ENCODE results near the gene ASPSCR1. TPM values are rescaled to one million over a fixed set of nuclear protein-coding genes. Genes with fewer than 3 reads are reported as not detected.
A peak's percentile ranks its signal among the peaks of the same experiment; 100 is the strongest.

The ASPSCR1 gene
- total RNA-seq, 1 experiment from 2014 or later = 60.4 TPM

GRCh38 chr17:82003411-82004381 is 26.3 kb downstream of the ASPSCR1 start:
- H3K4me1 Mint-ChIP-seq = no peaks in the 10 kb centered on the region
- CTCF ChIA-PET = interaction anchor here (1.0 to 2.6 kb wide), 5 partner anchors 8 to 34 kb away, joined by 3 to 12 read pairs (median 4); partner anchors contain the start of gene DCXR
- H3K27me3 Mint-ChIP-seq (ENCODE audit: low read depth) = no peaks in the 10 kb centered on the region
- POLR2A ChIA-PET = no interaction called here
- no peaks in the 10 kb centered on the region for H3K9me3 Mint-ChIP-seq
- no peaks in the 10 kb centered on the region for H3K36me3 Mint-ChIP-seq
- ATAC-seq (peak; percentile 21; the same call in 1 of the 2 replicates), DNase-seq (ENCODE audit: low spot score) (no peak)
- peak; percentile 79 for TF ChIP-seq GABPB1 (CRISPR knock-in tag; IDR thresholded peaks at IDR 0.05)
- TF ChIP-seq HMGA2 (CRISPR knock-in tag; IDR thresholded peaks at IDR 0.05) = no peak
- no peak overlapping the region for H3K4me3 Mint-ChIP-seq
- no peak overlapping the region for H3K27ac Mint-ChIP-seq

GRCh38 chr17:82004517-82005455 is 27.4 kb downstream of the ASPSCR1 start:
- Mint-ChIP-seq H3K36me3 (no peaks in the 10 kb centered on the region), H3K27me3 (ENCODE audit: low read depth) (no peaks in the 10 kb centered on the region), H3K9me3 (no peaks in the 10 kb centered on the region), H3K4me1 (no peaks in the 10 kb centered on the region), H3K27ac (no peak overlapping the region), H3K4me3 (no peak overlapping the region)
- ChIA-PET CTCF (interaction anchor here (1.0 to 2.6 kb wide), 4 partner anchors 9 to 33 kb away, joined by 3 to 12 read pairs (median 4); partner anchors contain the start of gene DCXR), POLR2A (no interaction called here)
- DNase-seq (ENCODE audit: low spot score) (no peak), ATAC-seq (no peak)
- no peak for TF ChIP-seq MYBL2 (CRISPR knock-in tag; IDR thresholded peaks at IDR 0.05)
- no peak for TF ChIP-seq SOX15 (CRISPR knock-in tag; IDR thresholded peaks at IDR 0.05)
- no peak for TF ChIP-seq E2F4 (CRISPR knock-in tag; IDR thresholded peaks at IDR 0.05; ENCODE audit: borderline replicate concordance, low read depth)
- no peak for TF ChIP-seq FOXJ3 (CRISPR knock-in tag; IDR thresholded peaks at IDR 0.05; ENCODE audit: borderline replicate concordance)
- TF ChIP-seq, protein P1, sequence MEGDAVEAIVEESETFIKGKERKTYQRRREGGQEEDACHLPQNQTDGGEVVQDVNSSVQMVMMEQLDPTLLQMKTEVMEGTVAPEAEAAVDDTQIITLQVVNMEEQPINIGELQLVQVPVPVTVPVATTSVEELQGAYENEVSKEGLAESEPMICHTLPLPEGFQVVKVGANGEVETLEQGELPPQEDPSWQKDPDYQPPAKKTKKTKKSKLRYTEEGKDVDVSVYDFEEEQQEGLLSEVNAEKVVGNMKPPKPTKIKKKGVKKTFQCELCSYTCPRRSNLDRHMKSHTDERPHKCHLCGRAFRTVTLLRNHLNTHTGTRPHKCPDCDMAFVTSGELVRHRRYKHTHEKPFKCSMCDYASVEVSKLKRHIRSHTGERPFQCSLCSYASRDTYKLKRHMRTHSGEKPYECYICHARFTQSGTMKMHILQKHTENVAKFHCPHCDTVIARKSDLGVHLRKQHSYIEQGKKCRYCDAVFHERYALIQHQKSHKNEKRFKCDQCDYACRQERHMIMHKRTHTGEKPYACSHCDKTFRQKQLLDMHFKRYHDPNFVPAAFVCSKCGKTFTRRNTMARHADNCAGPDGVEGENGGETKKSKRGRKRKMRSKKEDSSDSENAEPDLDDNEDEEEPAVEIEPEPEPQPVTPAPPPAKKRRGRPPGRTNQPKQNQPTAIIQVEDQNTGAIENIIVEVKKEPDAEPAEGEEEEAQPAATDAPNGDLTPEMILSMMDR (IDR thresholded peaks at IDR 0.05) = no peak
- TF ChIP-seq TP53 (CRISPR knock-in tag; IDR thresholded peaks at IDR 0.05) = no peak
- TF ChIP-seq, protein P2, sequence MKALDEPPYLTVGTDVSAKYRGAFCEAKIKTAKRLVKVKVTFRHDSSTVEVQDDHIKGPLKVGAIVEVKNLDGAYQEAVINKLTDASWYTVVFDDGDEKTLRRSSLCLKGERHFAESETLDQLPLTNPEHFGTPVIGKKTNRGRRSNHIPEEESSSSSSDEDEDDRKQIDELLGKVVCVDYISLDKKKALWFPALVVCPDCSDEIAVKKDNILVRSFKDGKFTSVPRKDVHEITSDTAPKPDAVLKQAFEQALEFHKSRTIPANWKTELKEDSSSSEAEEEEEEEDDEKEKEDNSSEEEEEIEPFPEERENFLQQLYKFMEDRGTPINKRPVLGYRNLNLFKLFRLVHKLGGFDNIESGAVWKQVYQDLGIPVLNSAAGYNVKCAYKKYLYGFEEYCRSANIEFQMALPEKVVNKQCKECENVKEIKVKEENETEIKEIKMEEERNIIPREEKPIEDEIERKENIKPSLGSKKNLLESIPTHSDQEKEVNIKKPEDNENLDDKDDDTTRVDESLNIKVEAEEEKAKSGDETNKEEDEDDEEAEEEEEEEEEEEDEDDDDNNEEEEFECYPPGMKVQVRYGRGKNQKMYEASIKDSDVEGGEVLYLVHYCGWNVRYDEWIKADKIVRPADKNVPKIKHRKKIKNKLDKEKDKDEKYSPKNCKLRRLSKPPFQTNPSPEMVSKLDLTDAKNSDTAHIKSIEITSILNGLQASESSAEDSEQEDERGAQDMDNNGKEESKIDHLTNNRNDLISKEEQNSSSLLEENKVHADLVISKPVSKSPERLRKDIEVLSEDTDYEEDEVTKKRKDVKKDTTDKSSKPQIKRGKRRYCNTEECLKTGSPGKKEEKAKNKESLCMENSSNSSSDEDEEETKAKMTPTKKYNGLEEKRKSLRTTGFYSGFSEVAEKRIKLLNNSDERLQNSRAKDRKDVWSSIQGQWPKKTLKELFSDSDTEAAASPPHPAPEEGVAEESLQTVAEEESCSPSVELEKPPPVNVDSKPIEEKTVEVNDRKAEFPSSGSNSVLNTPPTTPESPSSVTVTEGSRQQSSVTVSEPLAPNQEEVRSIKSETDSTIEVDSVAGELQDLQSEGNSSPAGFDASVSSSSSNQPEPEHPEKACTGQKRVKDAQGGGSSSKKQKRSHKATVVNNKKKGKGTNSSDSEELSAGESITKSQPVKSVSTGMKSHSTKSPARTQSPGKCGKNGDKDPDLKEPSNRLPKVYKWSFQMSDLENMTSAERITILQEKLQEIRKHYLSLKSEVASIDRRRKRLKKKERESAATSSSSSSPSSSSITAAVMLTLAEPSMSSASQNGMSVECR (CRISPR knock-in tag; IDR thresholded peaks at IDR 0.05; ENCODE audit: borderline replicate concordance) = no peak
- TF ChIP-seq, protein P3, sequence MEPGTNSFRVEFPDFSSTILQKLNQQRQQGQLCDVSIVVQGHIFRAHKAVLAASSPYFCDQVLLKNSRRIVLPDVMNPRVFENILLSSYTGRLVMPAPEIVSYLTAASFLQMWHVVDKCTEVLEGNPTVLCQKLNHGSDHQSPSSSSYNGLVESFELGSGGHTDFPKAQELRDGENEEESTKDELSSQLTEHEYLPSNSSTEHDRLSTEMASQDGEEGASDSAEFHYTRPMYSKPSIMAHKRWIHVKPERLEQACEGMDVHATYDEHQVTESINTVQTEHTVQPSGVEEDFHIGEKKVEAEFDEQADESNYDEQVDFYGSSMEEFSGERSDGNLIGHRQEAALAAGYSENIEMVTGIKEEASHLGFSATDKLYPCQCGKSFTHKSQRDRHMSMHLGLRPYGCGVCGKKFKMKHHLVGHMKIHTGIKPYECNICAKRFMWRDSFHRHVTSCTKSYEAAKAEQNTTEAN (CRISPR knock-in tag; IDR thresholded peaks at IDR 0.05) = no peak
- TF ChIP-seq, protein P4, sequence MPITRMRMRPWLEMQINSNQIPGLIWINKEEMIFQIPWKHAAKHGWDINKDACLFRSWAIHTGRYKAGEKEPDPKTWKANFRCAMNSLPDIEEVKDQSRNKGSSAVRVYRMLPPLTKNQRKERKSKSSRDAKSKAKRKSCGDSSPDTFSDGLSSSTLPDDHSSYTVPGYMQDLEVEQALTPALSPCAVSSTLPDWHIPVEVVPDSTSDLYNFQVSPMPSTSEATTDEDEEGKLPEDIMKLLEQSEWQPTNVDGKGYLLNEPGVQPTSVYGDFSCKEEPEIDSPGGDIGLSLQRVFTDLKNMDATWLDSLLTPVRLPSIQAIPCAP (CRISPR knock-in tag; IDR thresholded peaks at IDR 0.05) = no peak
- TF ChIP-seq FOXK1 (CRISPR knock-in tag; IDR thresholded peaks at IDR 0.05) = no peak
- TF ChIP-seq ZNF281 (CRISPR knock-in tag; IDR thresholded peaks at IDR 0.05) = no peak
- TF ChIP-seq GABPB1 (CRISPR knock-in tag; IDR thresholded peaks at IDR 0.05) = no peak
- TF ChIP-seq ZNF423 (CRISPR knock-in tag; IDR thresholded peaks at IDR 0.05) = no peak
- no peak for TF ChIP-seq USF2 (CRISPR knock-in tag; IDR thresholded peaks at IDR 0.05)
- no peak for TF ChIP-seq TCF7 (CRISPR knock-in tag; IDR thresholded peaks at IDR 0.05; ENCODE audit: low read depth)
